Measurements from ENCODE around the gene LRP3.
"Not testable (repeated sequence)": the region's sequence is repeated elsewhere in the genome, so short reads cannot be mapped to it uniquely, and the experiment has no call there.

LRP3 gene

DNA sequence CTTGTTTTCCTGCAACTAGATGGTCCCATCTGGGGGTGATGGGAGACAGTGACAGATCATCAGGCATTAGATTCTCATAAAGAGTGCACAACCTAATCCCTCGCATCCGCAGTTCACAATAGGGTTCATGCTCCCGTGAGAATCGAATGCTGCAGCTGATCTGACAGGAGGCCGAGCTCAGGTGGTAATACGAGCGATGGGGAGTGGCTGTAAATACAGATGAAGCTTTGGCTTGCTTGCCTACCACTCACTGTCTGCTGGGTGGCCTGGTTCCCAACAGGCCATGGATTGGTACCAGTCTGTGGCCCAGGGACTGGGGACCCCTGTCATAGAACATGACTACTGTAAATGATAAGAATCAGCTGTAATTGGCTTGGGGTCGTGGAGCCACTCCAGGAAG is 34.2 kb upstream of the LRP3 start:
- no peak overlapping the region for H3K9ac ChIP-seq (ENCODE audit: low read depth, low read length)
- H3K4me3 ChIP-seq (ENCODE audit: low read depth, low read length): no peak overlapping the region
- no peaks in the 10 kb centered on the region for H3K27me3 ChIP-seq (ENCODE audit: control insufficient read depth, insufficient read depth, low read length)
- no peaks in the 10 kb centered on the region for H3K9me3 ChIP-seq (ENCODE audit: control insufficient read depth, insufficient read depth, low read length)
- H3K27ac ChIP-seq (ENCODE audit: low read depth, low read length): no peak overlapping the region
- no peaks in the 10 kb centered on the region for H3K36me3 ChIP-seq (ENCODE audit: control insufficient read depth, insufficient read depth, low read length)
- H3K4me1 ChIP-seq (ENCODE audit: control insufficient read depth, insufficient read depth, low read length): no peaks in the 10 kb centered on the region

DNA sequence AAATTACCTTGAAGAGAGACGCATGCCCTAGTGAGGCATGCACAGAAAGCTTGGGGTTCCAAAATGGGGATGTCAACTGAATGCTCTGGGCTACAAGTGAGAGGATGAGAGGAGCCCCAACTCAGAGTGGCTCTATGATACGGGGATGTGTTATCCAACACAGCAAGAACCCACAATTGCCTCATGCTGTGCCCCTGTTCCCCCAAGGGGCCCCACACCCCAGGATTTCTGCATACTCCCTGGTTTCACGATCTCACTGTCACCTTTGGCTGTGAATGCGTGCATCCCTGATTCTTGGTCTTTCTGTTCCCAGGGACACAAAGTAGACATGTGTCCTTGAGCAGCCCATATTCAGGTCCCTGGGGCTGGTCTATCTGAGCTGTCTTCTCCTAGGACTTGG is 32.9 kb upstream of the LRP3 start:
- no peak overlapping the region for H3K27ac ChIP-seq (ENCODE audit: low read depth, low read length)
- H3K4me1 ChIP-seq (ENCODE audit: control insufficient read depth, insufficient read depth, low read length): no peaks in the 10 kb centered on the region
- no peaks in the 10 kb centered on the region for H3K9me3 ChIP-seq (ENCODE audit: control insufficient read depth, insufficient read depth, low read length)
- no peak overlapping the region for H3K4me3 ChIP-seq (ENCODE audit: low read depth, low read length)
- no peaks in the 10 kb centered on the region for H3K27me3 ChIP-seq (ENCODE audit: control insufficient read depth, insufficient read depth, low read length)
- H3K36me3 ChIP-seq (ENCODE audit: control insufficient read depth, insufficient read depth, low read length): no peaks in the 10 kb centered on the region
- H3K9ac ChIP-seq (ENCODE audit: low read depth, low read length): no peak overlapping the region

DNA sequence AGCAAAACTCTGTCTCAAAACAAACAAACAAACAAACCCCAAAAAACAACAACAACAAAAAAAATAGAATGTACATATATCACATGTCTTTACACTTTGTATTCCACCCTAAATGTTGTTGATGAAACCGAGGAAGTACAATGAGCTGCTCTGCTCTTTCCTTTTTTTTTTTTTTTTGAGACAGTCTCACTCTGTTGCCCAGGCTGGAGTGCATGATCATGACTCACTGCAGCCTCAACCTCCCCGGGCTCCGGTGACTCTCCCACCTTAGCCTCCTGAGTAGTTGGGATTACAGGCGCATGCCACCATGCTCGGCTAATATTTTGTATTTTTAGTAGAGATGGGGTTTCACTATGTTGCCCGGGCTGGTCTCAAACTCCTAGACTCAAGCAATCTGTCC is 30.6 kb upstream of the LRP3 start:
- Histone ChIP-seq H3K4me3 (ENCODE audit: low read depth, low read length) (no peak overlapping the region), H3K9ac (ENCODE audit: low read depth, low read length) (no peak overlapping the region), H3K27me3 (ENCODE audit: control insufficient read depth, insufficient read depth, low read length) (no peaks in the 10 kb centered on the region), H3K4me1 (ENCODE audit: control insufficient read depth, insufficient read depth, low read length) (no peaks in the 10 kb centered on the region), H3K9me3 (ENCODE audit: control insufficient read depth, insufficient read depth, low read length) (no peaks in the 10 kb centered on the region), H3K36me3 (ENCODE audit: control insufficient read depth, insufficient read depth, low read length) (no peaks in the 10 kb centered on the region), H3K27ac (ENCODE audit: low read depth, low read length) (no peak overlapping the region)

DNA sequence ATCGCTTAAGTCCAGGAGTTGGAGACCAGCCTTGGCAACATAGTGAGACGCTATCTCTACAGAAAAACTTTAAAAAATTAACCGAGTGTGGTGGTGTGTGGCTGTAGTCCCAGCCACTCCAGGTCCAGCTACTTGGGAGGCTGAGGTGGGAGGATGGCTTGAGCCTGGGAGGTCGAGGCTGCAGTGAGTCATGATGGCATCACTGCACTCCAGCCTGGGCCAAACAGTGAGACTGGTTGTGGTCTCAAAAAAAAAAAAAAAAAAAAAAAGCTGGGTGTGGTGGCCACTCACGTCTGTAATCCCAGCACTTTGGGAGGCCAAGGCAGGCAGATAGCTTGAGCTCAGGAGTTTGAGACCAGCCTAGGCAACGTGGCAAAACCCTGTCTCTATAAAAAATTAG is 28.1 kb upstream of the LRP3 start:
- not testable (repeated sequence) for H3K36me3 ChIP-seq (ENCODE audit: control insufficient read depth, insufficient read depth, low read length); H3K9me3 ChIP-seq (ENCODE audit: control insufficient read depth, insufficient read depth, low read length); H3K27me3 ChIP-seq (ENCODE audit: control insufficient read depth, insufficient read depth, low read length); H3K4me1 ChIP-seq (ENCODE audit: control insufficient read depth, insufficient read depth, low read length); H3K4me3 ChIP-seq (ENCODE audit: low read depth, low read length); H3K27ac ChIP-seq (ENCODE audit: low read depth, low read length); H3K9ac ChIP-seq (ENCODE audit: low read depth, low read length)

DNA sequence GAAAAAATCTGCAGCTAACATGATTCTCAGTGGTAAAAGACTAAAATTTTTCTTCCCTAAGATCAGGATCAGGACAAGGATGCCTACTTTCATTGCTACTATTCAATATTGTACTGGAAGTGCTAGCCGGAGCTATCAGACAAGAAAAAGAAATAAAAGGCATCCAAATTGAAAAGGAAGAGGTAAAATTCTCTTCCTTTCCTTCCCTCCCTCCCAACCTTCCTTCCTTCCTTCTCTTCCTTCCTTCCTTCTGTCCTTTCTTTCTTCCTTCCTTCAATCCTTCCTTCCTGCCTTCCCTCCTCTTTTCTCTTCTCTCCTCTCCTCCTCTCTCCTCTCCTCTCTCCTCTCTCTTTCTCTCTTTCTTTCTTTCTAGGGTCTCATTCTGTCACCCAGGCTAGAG is 26.7 kb upstream of the LRP3 start:
- H3K36me3 ChIP-seq (ENCODE audit: control insufficient read depth, insufficient read depth, low read length): no peaks in the 10 kb centered on the region

DNA sequence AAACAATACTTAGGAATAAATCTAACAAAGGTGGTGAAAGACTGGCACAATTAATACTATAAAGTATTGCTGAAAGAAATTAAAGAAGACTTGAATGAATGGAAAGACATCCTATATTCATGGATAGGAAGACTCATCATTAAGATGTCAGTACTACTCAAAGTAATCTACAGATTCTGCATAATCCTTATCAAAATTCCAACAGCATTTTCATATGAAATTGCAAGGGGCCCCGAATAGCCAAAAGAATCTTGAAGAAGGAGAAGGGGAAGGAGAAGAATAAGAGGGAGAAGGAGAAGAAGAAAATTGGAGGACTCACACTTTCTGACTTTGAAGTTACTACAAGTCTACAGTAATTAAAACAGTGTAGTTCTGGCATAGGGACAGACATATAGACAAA is 25.6 kb upstream of the LRP3 start:
- Histone ChIP-seq H3K4me1 (ENCODE audit: control insufficient read depth, insufficient read depth, low read length) (no peaks in the 10 kb centered on the region), H3K9me3 (ENCODE audit: control insufficient read depth, insufficient read depth, low read length) (no peaks in the 10 kb centered on the region), H3K27me3 (ENCODE audit: control insufficient read depth, insufficient read depth, low read length) (no peaks in the 10 kb centered on the region)

More for the DNA sequence above, 26.7 kb upstream of the LRP3 start:
- Histone ChIP-seq H3K4me3 (ENCODE audit: low read depth, low read length) (no peak overlapping the region), H3K9me3 (ENCODE audit: control insufficient read depth, insufficient read depth, low read length) (no peaks in the 10 kb centered on the region), H3K27me3 (ENCODE audit: control insufficient read depth, insufficient read depth, low read length) (no peaks in the 10 kb centered on the region), H3K9ac (ENCODE audit: low read depth, low read length) (no peak overlapping the region), H3K4me1 (ENCODE audit: control insufficient read depth, insufficient read depth, low read length) (no peaks in the 10 kb centered on the region), H3K27ac (ENCODE audit: low read depth, low read length) (no peak overlapping the region)

DNA sequence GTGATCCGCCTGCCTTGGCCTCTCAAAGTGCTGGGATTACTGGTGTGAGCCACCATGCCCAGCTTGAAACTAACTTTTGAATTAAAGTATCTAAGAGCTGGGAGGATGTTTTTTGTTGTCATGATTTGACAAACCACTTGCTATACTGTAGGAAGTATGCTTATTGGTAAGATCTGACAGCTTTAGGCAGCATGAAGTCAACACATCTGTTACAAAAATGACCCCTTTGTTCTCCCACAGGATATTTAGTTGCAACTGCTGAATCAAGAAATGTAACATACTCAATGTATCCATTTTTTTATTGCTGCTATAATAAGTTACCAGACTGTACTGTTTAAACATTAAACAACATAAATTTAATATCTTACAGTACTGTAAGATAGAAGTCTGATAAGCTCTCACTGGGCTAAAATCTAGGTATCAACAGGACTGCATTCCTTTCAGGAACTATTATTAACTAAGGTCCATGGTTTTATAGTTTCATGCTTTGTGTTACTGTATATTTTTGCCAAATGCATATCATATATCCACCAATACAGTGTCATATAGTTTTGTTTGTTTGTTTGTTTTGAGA is 22.8 kb upstream of the LRP3 start:
- H3K27ac ChIP-seq (ENCODE audit: low read depth, low read length): no peak overlapping the region
- H3K9me3 ChIP-seq (ENCODE audit: control insufficient read depth, insufficient read depth, low read length): no peaks in the 10 kb centered on the region
- no peak overlapping the region for H3K4me3 ChIP-seq (ENCODE audit: low read depth, low read length)
- no peaks in the 10 kb centered on the region for H3K27me3 ChIP-seq (ENCODE audit: control insufficient read depth, insufficient read depth, low read length)
- H3K36me3 ChIP-seq (ENCODE audit: control insufficient read depth, insufficient read depth, low read length): no peaks in the 10 kb centered on the region
- no peaks in the 10 kb centered on the region; the same call in 1 of the 2 replicates for H3K4me1 ChIP-seq (ENCODE audit: control insufficient read depth, insufficient read depth, low read length)
- no peak overlapping the region for H3K9ac ChIP-seq (ENCODE audit: low read depth, low read length)

More for the DNA sequence above, 25.6 kb upstream of the LRP3 start:
- H3K9ac ChIP-seq (ENCODE audit: low read depth, low read length): no peak overlapping the region
- no peak overlapping the region for H3K4me3 ChIP-seq (ENCODE audit: low read depth, low read length)
- H3K36me3 ChIP-seq (ENCODE audit: control insufficient read depth, insufficient read depth, low read length): no peaks in the 10 kb centered on the region
- H3K27ac ChIP-seq (ENCODE audit: low read depth, low read length): no peak overlapping the region

DNA sequence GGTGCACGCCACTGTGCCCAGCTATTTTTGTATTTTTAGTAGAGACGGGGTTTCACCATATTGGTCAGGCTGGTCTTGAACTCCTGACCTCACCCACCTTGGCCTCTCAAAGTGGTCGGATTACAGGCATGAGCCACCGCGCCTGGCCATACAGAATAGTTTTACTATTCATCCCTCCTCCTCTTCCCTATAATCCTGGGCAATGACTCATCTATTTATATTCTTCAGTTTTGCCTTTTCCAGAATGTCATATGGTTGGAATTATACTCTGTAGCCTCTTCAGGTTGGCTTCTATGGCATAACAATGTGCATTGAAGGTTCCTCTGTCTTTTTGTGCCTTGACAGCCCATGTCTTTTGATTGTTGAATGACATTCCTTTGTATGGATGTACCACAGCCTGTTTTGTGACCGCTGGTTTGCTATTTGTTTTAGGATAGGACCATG is 22.2 kb upstream of the LRP3 start:
- Histone ChIP-seq H3K27ac (ENCODE audit: low read depth, low read length) (no peak overlapping the region), H3K9ac (ENCODE audit: low read depth, low read length) (no peak overlapping the region)

DNA sequence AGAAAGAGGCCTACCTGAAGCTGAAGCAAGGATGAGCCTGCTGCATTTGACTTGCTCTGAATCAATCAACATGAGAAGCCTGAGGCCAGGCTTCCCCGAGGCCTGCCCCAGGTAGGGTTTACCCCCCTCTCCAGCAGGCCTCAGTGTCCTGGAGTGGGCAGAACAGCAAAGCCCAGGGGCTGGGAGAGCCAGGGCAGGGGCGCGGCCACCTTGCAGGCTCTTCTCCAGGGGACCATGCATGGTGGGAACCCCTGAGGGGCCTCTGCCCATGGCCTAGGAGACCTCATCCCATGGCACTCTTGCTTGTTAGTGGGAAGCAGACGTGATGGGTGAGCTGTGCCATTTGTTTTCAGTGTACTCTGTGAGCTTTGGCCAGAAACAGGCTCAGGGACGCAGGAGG is 19.9 kb upstream of the LRP3 start:
- H3K27ac ChIP-seq (ENCODE audit: low read depth, low read length): no peak overlapping the region
- no peaks in the 10 kb centered on the region for H3K9me3 ChIP-seq (ENCODE audit: control insufficient read depth, insufficient read depth, low read length)
- no peaks in the 10 kb centered on the region for H3K36me3 ChIP-seq (ENCODE audit: control insufficient read depth, insufficient read depth, low read length)
- no peaks in the 10 kb centered on the region; the same call in 1 of the 2 replicates for H3K4me1 ChIP-seq (ENCODE audit: control insufficient read depth, insufficient read depth, low read length)
- no peak overlapping the region for H3K9ac ChIP-seq (ENCODE audit: low read depth, low read length)
- H3K27me3 ChIP-seq (ENCODE audit: control insufficient read depth, insufficient read depth, low read length): peaks cover 4% of the 10 kb centered on the region; the same call in 1 of the 2 replicates
- no peak overlapping the region for H3K4me3 ChIP-seq (ENCODE audit: low read depth, low read length)

More for the DNA sequence above, 22.2 kb upstream of the LRP3 start:
- no peaks in the 10 kb centered on the region for H3K27me3 ChIP-seq (ENCODE audit: control insufficient read depth, insufficient read depth, low read length)
- no peaks in the 10 kb centered on the region; the same call in 1 of the 2 replicates for H3K4me1 ChIP-seq (ENCODE audit: control insufficient read depth, insufficient read depth, low read length)
- H3K4me3 ChIP-seq (ENCODE audit: low read depth, low read length): no peak overlapping the region
- no peaks in the 10 kb centered on the region for H3K9me3 ChIP-seq (ENCODE audit: control insufficient read depth, insufficient read depth, low read length)
- no peaks in the 10 kb centered on the region for H3K36me3 ChIP-seq (ENCODE audit: control insufficient read depth, insufficient read depth, low read length)

DNA sequence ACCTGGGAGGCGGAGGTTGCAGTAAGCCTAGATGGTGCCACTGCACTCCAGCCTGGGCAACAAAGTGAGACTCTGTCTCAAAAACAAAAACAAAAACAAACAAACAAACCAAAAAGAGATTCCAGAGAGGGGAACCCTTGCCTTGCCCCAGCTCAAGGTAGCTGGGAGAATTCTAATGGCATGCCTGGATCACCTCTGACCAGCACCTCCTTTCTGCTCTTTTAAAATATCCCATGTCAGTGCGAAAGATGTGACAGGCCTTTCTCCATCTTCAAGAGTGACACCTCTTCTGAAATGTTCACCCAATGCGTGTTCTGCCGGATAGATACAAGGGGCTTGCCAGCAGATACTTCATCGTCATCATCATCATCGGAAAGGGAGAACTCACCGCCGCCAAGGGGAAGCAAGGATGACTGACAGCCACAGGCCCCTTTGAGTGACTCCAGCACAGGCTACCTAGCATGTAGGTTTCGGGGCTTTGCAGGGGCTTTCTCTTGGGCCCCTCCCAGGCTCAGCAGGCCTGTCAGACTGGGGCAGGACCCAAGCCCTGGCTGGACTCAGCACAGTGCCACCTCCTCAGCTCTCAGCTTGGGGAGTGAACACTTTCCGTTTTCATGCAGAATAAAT is 18.9 kb upstream of the LRP3 start:
- H3K27me3 ChIP-seq (ENCODE audit: control insufficient read depth, insufficient read depth, low read length): peaks cover 4% of the 10 kb centered on the region; the same call in 1 of the 2 replicates
- no peak overlapping the region for H3K27ac ChIP-seq (ENCODE audit: low read depth, low read length)
- no peaks in the 10 kb centered on the region for H3K9me3 ChIP-seq (ENCODE audit: control insufficient read depth, insufficient read depth, low read length)
- no peak overlapping the region for H3K9ac ChIP-seq (ENCODE audit: low read depth, low read length)
- H3K4me1 ChIP-seq (ENCODE audit: control insufficient read depth, insufficient read depth, low read length): no peaks in the 10 kb centered on the region; the same call in 1 of the 2 replicates
- H3K36me3 ChIP-seq (ENCODE audit: control insufficient read depth, insufficient read depth, low read length): no peaks in the 10 kb centered on the region
- H3K4me3 ChIP-seq (ENCODE audit: low read depth, low read length): no peak overlapping the region; the same call in 1 of the 2 replicates

DNA sequence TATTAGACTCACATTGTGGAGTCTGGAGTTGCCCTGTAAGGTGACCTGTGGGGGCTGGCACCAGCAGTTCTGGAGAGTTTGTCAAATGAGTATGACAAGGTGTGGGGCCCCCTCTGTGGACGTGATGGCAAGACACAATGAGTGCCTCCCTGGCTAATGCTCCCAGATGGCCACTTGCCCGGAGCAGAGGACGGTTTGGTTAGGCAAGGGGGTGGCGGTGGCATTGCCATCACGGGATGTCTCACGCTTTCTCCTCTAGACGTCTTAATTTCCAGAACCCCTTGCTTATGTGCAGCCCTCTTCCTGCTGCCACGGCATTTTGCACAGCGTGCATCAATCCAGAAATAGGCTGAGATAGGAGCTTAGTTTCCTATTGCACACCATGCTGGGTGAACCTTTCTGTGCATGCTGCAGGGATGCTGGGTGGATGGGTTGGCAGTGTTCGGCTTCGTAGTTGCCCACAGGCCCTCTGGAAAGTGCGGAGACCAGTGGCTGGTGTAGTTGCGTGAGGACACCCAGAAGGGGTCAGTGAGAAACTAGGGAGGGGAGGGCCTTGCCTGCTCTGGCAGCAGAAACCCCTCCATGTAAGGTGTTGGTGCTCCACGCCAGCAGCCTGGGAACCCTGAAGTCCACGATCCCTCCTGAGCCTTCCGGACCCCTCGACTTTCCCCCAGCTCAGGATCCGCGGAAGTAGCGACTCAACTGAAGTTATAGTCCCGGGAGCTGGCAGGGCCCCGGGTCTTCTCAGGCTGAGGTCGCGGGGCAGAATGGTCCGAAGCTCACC is 18.1 kb upstream of the LRP3 start:
- H3K27me3 ChIP-seq (ENCODE audit: control insufficient read depth, insufficient read depth, low read length): peaks cover 4% of the 10 kb centered on the region; the same call in 1 of the 2 replicates
- H3K9me3 ChIP-seq (ENCODE audit: control insufficient read depth, insufficient read depth, low read length): no peaks in the 10 kb centered on the region
- H3K4me3 ChIP-seq (ENCODE audit: low read depth, low read length): peak overlapping the region; percentile 81
- no peaks in the 10 kb centered on the region for H3K36me3 ChIP-seq (ENCODE audit: control insufficient read depth, insufficient read depth, low read length)
- peak overlapping the region; percentile 88 for H3K27ac ChIP-seq (ENCODE audit: low read depth, low read length)
- H3K4me1 ChIP-seq (ENCODE audit: control insufficient read depth, insufficient read depth, low read length): no peaks in the 10 kb centered on the region; the same call in 1 of the 2 replicates
- peak overlapping the region; percentile 85 for H3K9ac ChIP-seq (ENCODE audit: low read depth, low read length)
